ENCODE measurements around the gene IQCK. TPM values are rescaled to one million over a fixed set of nuclear protein-coding genes. Genes with fewer than 3 reads are reported as not detected.
A peak's percentile ranks its signal among the peaks of the same experiment; 100 is the strongest.

IQCK gene
- total RNA-seq, 1 experiment from 2014 or later: 15.5 TPM

- CTCF ChIA-PET: interaction anchor here (0.6 to 1.6 kb wide), 2 partner anchors 78 to 111 kb away, joined by 3 to 5 read pairs; no protein-coding TSS in a partner anchor
- intact Hi-C loops (cut with micrococcal nuclease; ENCODE audit: unreplicated experiment): no loop called here
- ATAC-seq: no peak
These were observed 23.1 kb upstream of the IQCK start for GRCh38 chr16:19694989-19695388.

GRCh38 chr16:19696328-19696727, 21.7 kb upstream of the IQCK start:
- ATAC-seq (no peak), DNase-seq (ENCODE audit: low read depth, low spot score) (peak; percentile 69)
- Histone ChIP-seq H3K9me3 (ENCODE audit: control insufficient read depth, insufficient read depth, low read depth, low read length) (no peaks in the 10 kb centered on the region), H3K36me3 (ENCODE audit: control insufficient read depth, insufficient read depth, low read length) (no peaks in the 10 kb centered on the region), H3K27me3 (ENCODE audit: control insufficient read depth, insufficient read depth, low read length) (no peaks in the 10 kb centered on the region), H3K27ac (ENCODE audit: low read length) (no peak overlapping the region), H3K4me1 (ENCODE audit: control insufficient read depth, insufficient read depth, low read length) (peaks cover 11% of the 10 kb centered on the region), H3K4me3 (ENCODE audit: low read depth in 2 of 2, low read length in 2 of 2) (no peak overlapping the region)
- in situ Hi-C loops (cut with HindIII; ENCODE audit: low pct_unique_long_range_greater_than_20kb, low sequenced_read_pairs) (no loop called here), intact Hi-C loops (cut with micrococcal nuclease; ENCODE audit: unreplicated experiment) (no loop called here)
- BruUV-seq (replicated peaks): no TSS peak
- ChIA-PET POLR2A (interaction anchor here (0.6 kb wide), 1 partner anchor 78 kb away, joined by 3 read pairs; no protein-coding TSS in a partner anchor), CTCF (no interaction called here)
- TF ChIP-seq REST (IDR thresholded peaks at IDR 0.05; ENCODE audit: insufficient read depth in 1 of 2, low read depth in 2 of 2, low read length in 1 of 2) (no peak), TCF7L2 (IDR thresholded peaks at IDR 0.05; ENCODE audit: low read depth, low read length) (no peak), SIN3A (IDR thresholded peaks at IDR 0.05; ENCODE audit: borderline replicate concordance, insufficient read depth, low read depth, low read length) (no peak), CTCF (IDR thresholded peaks at IDR 0.05) (no peak), POLR2AphosphoS5 (IDR thresholded peaks at IDR 0.05; ENCODE audit: low read depth, low read length) (no peak)

More at GRCh38 chr16:19694989-19695388, 23.1 kb upstream of the IQCK start:
- H3K4me3 ChIP-seq (ENCODE audit: low read depth in 2 of 2, low read length in 2 of 2): no peak overlapping the region
- TF ChIP-seq TCF7L2 (IDR thresholded peaks at IDR 0.05; ENCODE audit: low read depth, low read length) (no peak), REST (IDR thresholded peaks at IDR 0.05; ENCODE audit: insufficient read depth in 1 of 2, low read depth in 2 of 2, low read length in 1 of 2) (no peak), CTCF (IDR thresholded peaks at IDR 0.05) (no peak), POLR2AphosphoS5 (IDR thresholded peaks at IDR 0.05; ENCODE audit: low read depth, low read length) (no peak), SIN3A (IDR thresholded peaks at IDR 0.05; ENCODE audit: borderline replicate concordance, insufficient read depth, low read depth, low read length) (no peak)
- no peaks in the 10 kb centered on the region for H3K36me3 ChIP-seq (ENCODE audit: control insufficient read depth, insufficient read depth, low read length)
- no peaks in the 10 kb centered on the region for H3K9me3 ChIP-seq (ENCODE audit: control insufficient read depth, insufficient read depth, low read depth, low read length)
- in situ Hi-C loops (cut with HindIII; ENCODE audit: low pct_unique_long_range_greater_than_20kb, low sequenced_read_pairs): no loop called here
- no peaks in the 10 kb centered on the region for H3K27me3 ChIP-seq (ENCODE audit: control insufficient read depth, insufficient read depth, low read length)
- 0 out of 2 replicates have a peak, but pooled peaks cover 3% of the 10 kb centered on the region for H3K4me1 ChIP-seq (ENCODE audit: control insufficient read depth, insufficient read depth, low read length)
- no peak overlapping the region for H3K27ac ChIP-seq (ENCODE audit: low read length)
- POLR2A ChIA-PET: no interaction called here
- DNase-seq (ENCODE audit: low read depth, low spot score): no peak
- BruUV-seq (replicated peaks): no TSS peak

All from Panc1 (cell line).